Astrocyte (in vitro differentiated cells and primary cell): Measurements from ENCODE around the gene CISH. TPM values are rescaled to one million over a fixed set of nuclear protein-coding genes. Genes with fewer than 3 reads are reported as not detected.

Experiments
- DNase-seq: peaks from one replicate; pipeline ENCODE4 v3.0.0-alpha.2; 2010; ENCODE audit warnings: low read depth
- FAIRE-seq: peaks from 2 replicates; lab custom pipeline; 2011; peaks lifted over from hg19 to GRCh38; lab: Jason Lieb, UNC
- H2AFZ ChIP-seq: 2 replicates; pipeline ENCODE4 v1.6.0; 2012; ENCODE audit warnings: low read depth, low read length, inconsistent platforms
- H3K27ac ChIP-seq: 2 replicates; pipeline ENCODE4 v1.5.1; 2011; ENCODE audit warnings: low read depth, low read length, inconsistent platforms
- H3K27me3 ChIP-seq: 2 replicates; pipeline ENCODE4 v1.6.0; 2011; ENCODE audit warnings: low read length, inconsistent platforms; ENCODE audit not compliant: insufficient read depth
- H3K36me3 ChIP-seq: 2 replicates; pipeline ENCODE4 v1.5.1; 2011; ENCODE audit warnings: low read length, inconsistent platforms; ENCODE audit not compliant: insufficient read depth
- H3K4me1 ChIP-seq: 2 replicates; pipeline ENCODE4 v1.5.1; 2011; ENCODE audit warnings: low read length, inconsistent platforms; ENCODE audit not compliant: insufficient read depth
- H3K4me2 ChIP-seq: 2 replicates; pipeline ENCODE4 v1.6.0; 2012; ENCODE audit warnings: low read length, inconsistent platforms
- H3K4me3 ChIP-seq: 2 replicates; pipeline ENCODE4 v1.5.1; 2011; ENCODE audit warnings: low read depth, mild to moderate bottlenecking, low read length, inconsistent platforms; ENCODE audit not compliant: insufficient read depth
- H3K79me2 ChIP-seq: 2 replicates; pipeline ENCODE4 v1.6.0; 2012; ENCODE audit warnings: mild to moderate bottlenecking, low read length, inconsistent platforms; ENCODE audit not compliant: insufficient read depth
- H3K9ac ChIP-seq: 2 replicates; pipeline ENCODE4 v1.6.0; 2012; ENCODE audit warnings: mild to moderate bottlenecking, low read length, inconsistent platforms
- H3K9me3 ChIP-seq: 2 replicates; pipeline ENCODE4 v1.5.1; 2012; ENCODE audit warnings: low read depth, mild to moderate bottlenecking, low read length, inconsistent platforms; ENCODE audit not compliant: insufficient read depth
- H4K20me1 ChIP-seq: 2 replicates; pipeline ENCODE4 v1.6.0; 2012; ENCODE audit warnings: low read length, inconsistent platforms; ENCODE audit not compliant: insufficient read depth
- H3K27ac Mint-ChIP-seq: one replicate; pipeline ENCODE4 v1.8.0; 2021; ENCODE audit warnings: mild to moderate bottlenecking, mixed read lengths; ENCODE audit not compliant: unreplicated experiment
- H3K27me3 Mint-ChIP-seq: one replicate; pipeline ENCODE4 v1.8.0; 2021; ENCODE audit warnings: low read depth, mixed read lengths; ENCODE audit not compliant: unreplicated experiment
- H3K36me3 Mint-ChIP-seq: one replicate; pipeline ENCODE4 v1.8.0; 2021; ENCODE audit warnings: low read depth, mixed read lengths; ENCODE audit not compliant: unreplicated experiment
- H3K4me1 Mint-ChIP-seq: one replicate; pipeline ENCODE4 v1.8.0; 2021; ENCODE audit warnings: low read depth, mixed read lengths; ENCODE audit not compliant: unreplicated experiment
- H3K4me3 Mint-ChIP-seq: one replicate; pipeline ENCODE4 v1.8.0; 2021; ENCODE audit warnings: mild to moderate bottlenecking, moderate library complexity, mixed read lengths; ENCODE audit not compliant: unreplicated experiment
- H3K9me3 Mint-ChIP-seq: one replicate; pipeline ENCODE4 v1.8.0; 2021; ENCODE audit warnings: mild to moderate bottlenecking, mixed read lengths; ENCODE audit not compliant: unreplicated experiment
- CTCF ChIP-seq: IDR thresholded peaks from 2 replicates; pipeline ENCODE4 v1.5.1; 2011; ENCODE audit warnings: low read depth, mild to moderate bottlenecking, inconsistent platforms, low read length, moderate library complexity; ENCODE audit not compliant: insufficient read depth
- EZH2 ChIP-seq: IDR thresholded peaks from 2 replicates; pipeline ENCODE4 v1.6.1; 2012; ENCODE audit warnings: mild to moderate bottlenecking, low read length, inconsistent platforms; ENCODE audit not compliant: insufficient read depth
- total RNA-seq: library from RNA; stranded (reverse); gene quantifications from 2 replicates; pipeline ENCODE4 v1.2.1, GENCODE V29; 2021

CISH gene
- total RNA-seq, 1 donor from 2014 or later, result 1.2 TPM

GRCh38 chr3:50623840-50624474 is 12.4 kb upstream of the CISH start:
- no peak overlapping the region for H3K4me2 ChIP-seq
- H4K20me1 ChIP-seq, result peaks cover 17% of the 10 kb centered on the region
- Mint-ChIP-seq H3K27ac (peak overlapping the region; percentile 58), H3K27me3 (peaks cover 3% of the 10 kb centered on the region), H3K4me1 (peaks cover 23% of the 10 kb centered on the region), H3K4me3 (no peak overlapping the region), H3K9me3 (no peaks in the 10 kb centered on the region), H3K36me3 (peaks cover 15% of the 10 kb centered on the region)
- TF ChIP-seq EZH2 (no peak), CTCF (no peak)
- H3K9me3 ChIP-seq, result no peaks in the 10 kb centered on the region
- no peak overlapping the region for H2AFZ ChIP-seq
- no peak for DNase-seq
- no peak for FAIRE-seq
- no peaks in the 10 kb centered on the region for H3K27me3 ChIP-seq
- H3K9ac ChIP-seq, result no peak overlapping the region
- H3K4me1 ChIP-seq, result peaks cover 27% of the 10 kb centered on the region
- H3K4me3 ChIP-seq, result no peak overlapping the region
- H3K79me2 ChIP-seq, result peaks cover 5% of the 10 kb centered on the region
- H3K36me3 ChIP-seq, result no peaks in the 10 kb centered on the region
- no peak overlapping the region for H3K27ac ChIP-seq

- Histone ChIP-seq H3K9me3 (no peaks in the 10 kb centered on the region), H2AFZ (no peak overlapping the region), H4K20me1 (peaks cover 17% of the 10 kb centered on the region), H3K27ac (no peak overlapping the region), H3K27me3 (no peaks in the 10 kb centered on the region), H3K79me2 (peaks cover 5% of the 10 kb centered on the region), H3K4me3 (no peak overlapping the region), H3K36me3 (no peaks in the 10 kb centered on the region), H3K9ac (no peak overlapping the region), H3K4me2 (no peak overlapping the region), H3K4me1 (peaks cover 25% of the 10 kb centered on the region)
- Mint-ChIP-seq H3K4me3 (no peak overlapping the region), H3K27me3 (peaks cover 5% of the 10 kb centered on the region), H3K27ac (no peak overlapping the region), H3K4me1 (peaks cover 22% of the 10 kb centered on the region), H3K9me3 (no peaks in the 10 kb centered on the region), H3K36me3 (peaks cover 15% of the 10 kb centered on the region)
- no peak for DNase-seq
- no peak for FAIRE-seq
- TF ChIP-seq EZH2, result no peak
- no peak for TF ChIP-seq CTCF
Measured at GRCh38 chr3:50622881-50623280, 11.3 kb upstream of the CISH start.

- FAIRE-seq (no peak), DNase-seq (no peak)
- H3K27ac Mint-ChIP-seq, result no peak overlapping the region
- no peak overlapping the region for H3K27ac ChIP-seq
- H3K4me1 Mint-ChIP-seq, result peaks cover 17% of the 10 kb centered on the region
- H3K4me1 ChIP-seq, result peaks cover 28% of the 10 kb centered on the region
- H3K27me3 ChIP-seq, result no peaks in the 10 kb centered on the region
- no peak overlapping the region for H2AFZ ChIP-seq
- H3K36me3 Mint-ChIP-seq, result peaks cover 15% of the 10 kb centered on the region
- no peak overlapping the region for H3K9ac ChIP-seq
- H3K9me3 Mint-ChIP-seq, result no peaks in the 10 kb centered on the region
- peaks cover 5% of the 10 kb centered on the region for H3K79me2 ChIP-seq
- no peak overlapping the region for H3K4me2 ChIP-seq
- peaks cover 5% of the 10 kb centered on the region for H3K27me3 Mint-ChIP-seq
- H3K4me3 Mint-ChIP-seq, result no peak overlapping the region
- no peak for TF ChIP-seq EZH2
- TF ChIP-seq CTCF, result no peak
- no peak overlapping the region for H3K4me3 ChIP-seq
- peaks cover 13% of the 10 kb centered on the region for H4K20me1 ChIP-seq
- H3K36me3 ChIP-seq, result no peaks in the 10 kb centered on the region
- H3K9me3 ChIP-seq, result no peaks in the 10 kb centered on the region
Measured at GRCh38 chr3:50620820-50621219, 9.2 kb upstream of the CISH start.
